ENCODE measurements around the gene MX2.
"Not testable (repeated sequence)": the region's sequence is repeated elsewhere in the genome, so short reads cannot be mapped to it uniquely, and the experiment has no call there.

Gene MX2

DNA sequence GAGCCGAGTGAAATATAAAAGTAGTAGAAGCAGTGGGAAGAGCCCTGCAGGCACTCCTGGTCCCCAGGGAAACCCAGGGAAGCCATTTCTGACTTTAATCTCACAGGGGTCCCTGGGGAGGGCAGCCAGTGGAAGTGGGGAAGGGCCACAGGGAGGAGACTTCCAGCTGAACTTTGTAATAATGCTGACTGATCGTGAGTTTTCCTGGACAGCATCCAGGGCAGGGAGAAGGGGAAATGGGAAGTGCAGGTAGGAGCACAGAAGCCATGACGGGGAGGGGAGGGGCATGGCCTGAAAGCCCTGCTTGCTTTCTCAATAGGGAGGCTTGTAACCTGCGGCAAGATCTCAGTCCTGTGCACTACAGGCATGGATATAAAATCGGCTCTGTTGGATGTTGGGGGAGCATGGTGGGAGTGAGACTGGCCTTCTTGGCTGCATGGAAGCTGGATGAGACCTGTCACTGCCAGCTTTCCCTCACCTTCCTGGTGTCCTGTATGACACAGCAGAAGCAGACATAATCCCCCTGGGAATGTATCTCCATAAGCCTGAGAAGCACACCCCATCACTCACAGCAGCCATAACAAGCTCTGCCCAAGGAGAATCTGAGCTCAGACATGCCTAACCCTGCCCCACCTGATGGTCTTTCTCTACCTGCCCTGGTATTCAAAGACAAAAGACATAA, 49.1 kb downstream of the MX2 start:
- FAIRE-seq = no peak
- no peak for DNase-seq (ENCODE audit: insufficient read length, low spot score)

GRCh38 chr21:41411449-41412089, 49.7 kb downstream of the MX2 start:
- no peak for DNase-seq (ENCODE audit: insufficient read length, low spot score)
- peak; percentile 47 for FAIRE-seq

DNA sequence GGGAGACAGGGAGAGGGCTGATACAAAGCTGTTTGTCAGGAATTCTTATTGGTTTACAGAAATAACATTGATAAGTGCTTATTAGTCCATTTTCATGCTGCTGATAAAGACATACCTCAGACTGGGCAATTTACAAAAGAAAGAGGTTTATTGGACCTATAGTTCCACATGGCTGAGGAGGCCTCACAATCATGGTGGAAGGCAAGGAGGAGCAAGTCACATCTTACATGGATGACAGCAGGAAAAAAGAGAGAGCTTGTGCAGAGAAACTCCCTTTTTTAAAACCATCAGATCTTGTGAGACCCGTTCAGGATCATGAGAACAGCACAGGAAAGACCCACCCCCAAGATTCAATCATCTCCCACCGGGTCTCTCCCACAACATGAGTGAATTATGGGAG, 55.7 kb downstream of the MX2 start:
- not testable (repeated sequence) for DNase-seq (ENCODE audit: insufficient read length, low spot score); FAIRE-seq

DNA sequence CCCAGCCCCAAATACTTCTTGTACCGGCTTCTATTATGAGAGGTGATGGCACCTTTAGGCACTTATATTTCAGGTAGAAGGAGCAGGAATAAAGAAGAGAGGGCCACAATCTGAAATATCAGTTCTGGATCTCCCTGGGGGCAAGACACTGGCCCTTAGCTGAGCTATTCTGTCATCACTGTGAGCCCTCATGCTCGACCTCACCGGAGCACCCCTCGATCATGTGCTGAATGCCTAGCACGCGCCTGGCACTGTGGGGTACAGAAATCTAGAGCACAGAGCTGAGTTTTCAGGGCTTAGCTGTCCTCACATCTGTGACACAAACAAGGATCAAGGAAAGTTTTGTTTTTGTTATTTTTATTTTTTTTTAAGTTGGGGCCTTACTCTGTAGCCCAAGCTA, 56.6 kb downstream of the MX2 start:
- no peak for DNase-seq (ENCODE audit: insufficient read length, low spot score)
- FAIRE-seq = no peak

GRCh38 chr21:41418956-41419680, 57.3 kb downstream of the MX2 start:
- FAIRE-seq = no peak

DNA sequence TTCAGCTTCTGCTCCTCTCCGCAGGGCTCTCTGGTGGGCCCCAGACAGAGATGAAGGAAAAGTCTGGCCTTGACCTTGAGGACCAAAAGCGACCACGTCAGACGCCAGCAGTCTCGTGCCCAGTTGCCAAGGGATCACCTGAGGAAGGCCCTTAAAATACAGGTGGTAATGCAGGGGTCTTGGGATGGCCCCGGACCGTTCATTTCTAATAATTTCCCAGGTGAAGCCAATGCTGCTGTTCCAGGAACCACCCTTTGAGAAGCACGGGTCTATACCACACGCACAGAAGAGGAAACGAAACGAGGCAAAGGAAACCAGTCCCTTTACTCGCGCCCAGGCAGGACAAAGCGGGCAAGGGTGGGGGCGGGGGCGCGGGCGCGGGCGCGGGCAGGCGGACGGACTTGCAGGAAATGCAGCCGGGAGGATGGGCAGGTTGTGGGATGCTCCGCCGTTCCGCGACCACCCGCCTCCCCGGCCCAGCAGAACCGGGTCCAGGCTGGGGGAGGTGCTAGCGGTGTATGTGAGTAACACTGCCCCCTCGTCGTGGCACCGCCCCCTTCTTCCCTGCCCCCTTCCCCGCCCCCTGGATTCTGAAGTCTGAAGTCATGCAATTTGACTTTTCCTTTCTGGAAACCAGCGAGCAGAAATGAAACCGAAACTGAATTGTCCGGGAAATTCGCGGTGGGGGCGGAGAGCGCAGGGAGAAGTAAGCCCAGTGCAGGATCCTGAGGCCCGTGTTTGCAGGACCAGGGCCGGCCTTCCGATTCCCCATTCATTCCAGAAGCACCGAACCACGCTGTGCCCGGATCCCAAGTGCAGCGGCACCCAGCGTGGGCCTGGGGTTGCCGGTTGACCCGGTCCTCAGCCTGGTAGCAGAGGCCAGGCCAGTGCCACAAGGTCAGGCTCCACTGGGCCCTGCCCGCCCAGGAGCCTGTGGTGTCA, 58.4 kb downstream of the MX2 start:
- FAIRE-seq = peak; percentile 86
- peak; percentile 49 for DNase-seq (ENCODE audit: insufficient read length, low spot score)

More at GRCh38 chr21:41418956-41419680, 57.3 kb downstream of the MX2 start:
- no peak for DNase-seq (ENCODE audit: insufficient read length, low spot score)

DNA sequence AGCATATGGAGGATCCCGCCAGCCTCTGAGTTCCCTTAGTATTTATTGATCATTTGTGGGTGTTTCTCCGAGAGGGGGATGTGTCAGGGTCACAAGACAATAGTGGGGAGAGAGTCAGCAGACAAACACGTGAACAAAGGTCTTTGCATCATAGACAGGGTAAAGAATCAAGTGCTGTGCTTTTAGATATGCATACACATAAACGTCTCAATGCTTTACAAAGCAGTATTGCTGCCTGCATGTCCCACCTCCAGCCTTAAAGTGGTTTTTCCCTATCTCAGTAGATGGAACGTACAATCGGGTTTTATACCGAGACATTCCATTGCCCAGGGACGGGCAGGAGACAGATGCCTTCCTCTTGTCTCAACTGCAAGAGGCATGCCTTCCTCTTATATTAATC, 59.2 kb downstream of the MX2 start:
- not testable (repeated sequence) for DNase-seq (ENCODE audit: insufficient read length, low spot score); FAIRE-seq

GRCh38 chr21:41422546-41423304, 60.9 kb downstream of the MX2 start:
- no peak for DNase-seq (ENCODE audit: insufficient read length, low spot score)
- no peak for FAIRE-seq

DNA sequence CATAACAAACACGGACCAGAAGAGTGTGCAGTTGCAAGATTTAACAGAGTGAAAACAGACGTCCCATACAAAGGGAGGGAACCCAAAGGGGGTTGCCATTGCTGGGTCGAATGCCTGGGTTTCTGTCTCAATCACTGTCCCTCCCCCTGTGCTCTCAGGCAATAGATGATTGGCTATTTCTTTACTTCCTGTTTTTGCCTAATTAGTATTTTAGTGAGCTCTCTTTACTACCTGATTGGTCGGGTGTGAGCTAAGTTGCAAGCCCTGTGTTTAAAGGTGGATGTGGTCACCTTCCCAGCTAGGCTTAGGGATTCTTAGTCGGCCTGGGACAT, 61.4 kb downstream of the MX2 start:
- FAIRE-seq; DNase-seq (ENCODE audit: insufficient read length, low spot score): not testable (repeated sequence)

- FAIRE-seq (no peak), DNase-seq (ENCODE audit: insufficient read length, low spot score) (no peak)
Observed at GRCh38 chr21:41425588-41425953, 63.7 kb downstream of the MX2 start.

DNA sequence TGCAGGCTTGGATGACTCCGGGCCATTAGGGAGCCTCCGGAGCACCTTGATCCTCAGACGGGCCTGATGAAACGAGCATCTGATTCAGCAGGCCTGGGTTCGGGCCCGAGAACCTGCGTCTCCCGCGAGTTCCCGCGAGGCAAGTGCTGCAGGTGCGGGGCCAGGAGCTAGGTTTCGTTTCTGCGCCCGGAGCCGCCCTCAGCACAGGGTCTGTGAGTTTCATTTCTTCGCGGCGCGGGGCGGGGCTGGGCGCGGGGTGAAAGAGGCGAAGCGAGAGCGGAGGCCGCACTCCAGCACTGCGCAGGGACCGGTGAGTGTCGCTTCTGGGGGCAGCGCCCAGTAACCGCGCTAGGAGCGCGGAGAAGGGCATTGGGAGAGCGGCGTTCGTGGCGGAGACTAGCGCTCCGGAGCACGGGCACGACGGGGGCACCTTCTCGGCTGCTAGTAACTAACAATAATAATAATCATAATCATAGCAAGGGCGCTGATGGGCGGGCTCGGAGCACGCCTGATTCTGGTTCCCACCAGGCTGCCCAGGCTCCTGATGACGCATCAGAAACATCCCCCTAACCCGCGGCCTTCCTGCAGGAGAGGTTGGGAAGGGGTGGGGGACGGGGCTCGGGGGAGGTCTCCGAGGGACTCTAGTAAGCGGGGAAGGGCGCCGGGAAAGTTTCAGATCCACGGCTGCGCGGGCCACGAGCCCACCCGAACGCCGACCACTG, 64.3 kb downstream of the MX2 start, which contains the start of gene MX1:
Gene MX1 (plus strand): TSS at position 286 of the 722 bp plus-strand sequence. CDS start 5,832 bp downstream, outside the sequence.
- DNase-seq (ENCODE audit: insufficient read length, low spot score) (peak; percentile 77), FAIRE-seq (peak; percentile 100)

- DNase-seq (ENCODE audit: insufficient read length, low spot score) (no peak), FAIRE-seq (peak; percentile 90)
Observed at GRCh38 chr21:41426676-41427404, 65.0 kb downstream of the MX2 start.

GRCh38 chr21:41427556-41427955, 65.7 kb downstream of the MX2 start:
- DNase-seq (ENCODE audit: insufficient read length, low spot score) (no peak), FAIRE-seq (peak; percentile 23)

GRCh38 chr21:41428311-41428710, 66.5 kb downstream of the MX2 start:
- no peak for DNase-seq (ENCODE audit: insufficient read length, low spot score)
- FAIRE-seq = peak; percentile 35

GRCh38 chr21:41428847-41429246, 67.0 kb downstream of the MX2 start:
- FAIRE-seq = no peak
- no peak for DNase-seq (ENCODE audit: insufficient read length, low spot score)

GRCh38 chr21:41429305-41429704, 67.5 kb downstream of the MX2 start:
- no peak for FAIRE-seq
- DNase-seq (ENCODE audit: insufficient read length, low spot score) = no peak

GRCh38 chr21:41429925-41430491, 68.2 kb downstream of the MX2 start:
- FAIRE-seq = peak; percentile 85
- no peak for DNase-seq (ENCODE audit: insufficient read length, low spot score)

Measured in GM19239 (cell line).